Measurements from ENCODE around the gene CHRM4.
"Not testable (repeated sequence)": the region's sequence is repeated elsewhere in the genome, so short reads cannot be mapped to it uniquely, and the experiment has no call there.

CHRM4 gene

GRCh38 chr11:46376258-46377050 lies 15.1 kb downstream of the CHRM4 start:
- TF ChIP-seq, protein P1, sequence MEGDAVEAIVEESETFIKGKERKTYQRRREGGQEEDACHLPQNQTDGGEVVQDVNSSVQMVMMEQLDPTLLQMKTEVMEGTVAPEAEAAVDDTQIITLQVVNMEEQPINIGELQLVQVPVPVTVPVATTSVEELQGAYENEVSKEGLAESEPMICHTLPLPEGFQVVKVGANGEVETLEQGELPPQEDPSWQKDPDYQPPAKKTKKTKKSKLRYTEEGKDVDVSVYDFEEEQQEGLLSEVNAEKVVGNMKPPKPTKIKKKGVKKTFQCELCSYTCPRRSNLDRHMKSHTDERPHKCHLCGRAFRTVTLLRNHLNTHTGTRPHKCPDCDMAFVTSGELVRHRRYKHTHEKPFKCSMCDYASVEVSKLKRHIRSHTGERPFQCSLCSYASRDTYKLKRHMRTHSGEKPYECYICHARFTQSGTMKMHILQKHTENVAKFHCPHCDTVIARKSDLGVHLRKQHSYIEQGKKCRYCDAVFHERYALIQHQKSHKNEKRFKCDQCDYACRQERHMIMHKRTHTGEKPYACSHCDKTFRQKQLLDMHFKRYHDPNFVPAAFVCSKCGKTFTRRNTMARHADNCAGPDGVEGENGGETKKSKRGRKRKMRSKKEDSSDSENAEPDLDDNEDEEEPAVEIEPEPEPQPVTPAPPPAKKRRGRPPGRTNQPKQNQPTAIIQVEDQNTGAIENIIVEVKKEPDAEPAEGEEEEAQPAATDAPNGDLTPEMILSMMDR (conservative IDR thresholded peaks at IDR 0.05; ENCODE audit: low read length), result no peak
- no peak overlapping the region for H3K4me3 ChIP-seq (ENCODE audit: low read length)
- DNase-seq (ENCODE audit: low read depth), result no peak

- no peak overlapping the region for H3K4me3 ChIP-seq (ENCODE audit: low read length)
- TF ChIP-seq, protein P1 (conservative IDR thresholded peaks at IDR 0.05; ENCODE audit: low read length), result no peak
- no peak for DNase-seq (ENCODE audit: low read depth)
These were observed 16.0 kb downstream of the CHRM4 start for GRCh38 chr11:46375392-46376101.

DNA sequence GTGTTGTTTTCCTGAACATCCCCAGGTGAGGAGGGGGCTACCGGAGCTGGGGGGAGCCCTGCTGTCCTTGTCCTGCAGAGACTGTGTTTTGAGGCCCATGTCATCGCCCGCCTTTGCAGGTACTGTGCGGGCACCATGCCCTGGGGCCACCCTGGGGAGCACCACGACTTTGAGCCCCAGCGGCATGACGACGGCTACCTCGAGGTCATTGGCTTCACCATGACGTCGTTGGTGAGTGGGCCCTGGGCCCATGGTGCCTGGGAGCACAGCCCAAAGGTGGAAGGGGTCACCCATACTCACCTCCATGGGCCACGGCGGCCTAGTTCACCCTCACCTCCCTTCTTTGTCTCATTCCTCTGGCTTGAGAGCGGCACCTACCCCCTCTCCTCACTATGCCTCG lies 16.8 kb downstream of the CHRM4 start:
- H3K4me3 ChIP-seq (ENCODE audit: low read length), result no peak overlapping the region
- no peak for DNase-seq (ENCODE audit: low read depth)
- TF ChIP-seq, protein P1 (conservative IDR thresholded peaks at IDR 0.05; ENCODE audit: low read length), result no peak

DNA sequence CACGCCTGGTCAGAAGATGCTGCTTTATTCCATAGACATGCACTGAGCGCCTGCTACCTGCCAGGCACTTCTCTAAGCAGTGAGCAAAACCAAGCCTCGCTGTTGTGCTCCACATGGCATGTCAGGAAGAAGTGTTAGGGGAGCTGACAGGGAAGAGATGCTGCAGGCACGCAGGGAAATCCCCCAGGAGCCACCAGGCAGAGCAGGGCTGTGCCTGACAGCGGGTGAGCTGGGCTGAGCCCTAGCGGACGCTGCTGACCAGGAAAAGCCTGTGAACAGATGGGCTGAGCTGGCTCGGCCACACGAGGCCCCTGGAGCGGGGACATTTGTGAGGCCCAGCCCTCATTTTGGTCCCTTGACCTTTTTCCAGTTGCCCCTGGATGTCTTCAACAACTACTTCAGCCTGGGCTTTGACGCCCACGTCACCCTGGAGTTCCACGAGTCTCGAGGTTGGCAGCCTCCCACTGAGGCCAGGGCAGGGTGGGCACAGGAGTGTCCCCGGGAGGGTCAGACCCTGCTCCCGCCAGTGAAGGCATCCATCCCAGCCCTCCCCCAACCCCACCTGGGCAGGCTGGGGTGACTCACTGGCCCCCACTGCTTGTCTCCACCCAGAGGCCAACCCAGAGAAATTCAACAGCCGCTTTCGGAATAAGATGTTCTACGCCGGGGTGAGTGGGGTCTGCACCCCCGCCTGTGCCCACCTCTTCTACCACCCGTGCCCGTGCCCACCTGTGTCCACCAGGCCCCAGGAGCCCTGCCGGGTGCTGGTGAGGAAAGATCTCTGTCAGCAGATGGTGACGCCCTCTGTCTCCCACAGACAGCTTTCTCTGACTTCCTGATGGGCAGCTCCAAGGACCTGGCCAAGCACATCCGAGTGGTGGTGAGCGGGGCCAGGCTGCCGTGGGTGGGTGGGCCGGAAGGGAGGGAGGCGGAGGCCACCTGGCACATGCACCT lies 17.5 kb downstream of the CHRM4 start:
- DNase-seq (ENCODE audit: low read depth), result no peak
- TF ChIP-seq, protein P1 (conservative IDR thresholded peaks at IDR 0.05; ENCODE audit: low read length), result no peak
- no peak overlapping the region for H3K4me3 ChIP-seq (ENCODE audit: low read length)

- not testable (repeated sequence) for DNase-seq (ENCODE audit: low read depth); H3K4me3 ChIP-seq (ENCODE audit: low read length)
These were observed 19.1 kb downstream of the CHRM4 start for GRCh38 chr11:46372501-46372900.

DNA sequence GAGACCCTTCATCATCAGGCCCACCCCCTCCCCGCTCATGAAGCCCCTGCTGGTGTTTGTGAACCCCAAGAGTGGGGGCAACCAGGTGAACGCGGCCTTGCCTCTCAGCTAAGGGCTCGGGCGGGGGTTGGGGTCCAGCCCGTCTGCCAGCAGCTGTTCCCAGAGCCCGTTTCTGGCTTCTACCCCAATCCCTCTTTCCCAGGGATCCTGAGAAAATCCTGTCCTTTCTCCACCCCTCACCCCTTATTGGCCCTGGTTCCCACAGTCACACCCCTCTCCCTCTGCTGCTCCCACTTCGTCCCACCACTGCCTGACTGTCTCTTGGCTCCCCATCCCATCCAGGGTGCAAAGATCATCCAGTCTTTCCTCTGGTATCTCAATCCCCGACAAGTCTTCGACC lies 19.5 kb downstream of the CHRM4 start:
- H3K4me3 ChIP-seq (ENCODE audit: low read length), result no peak overlapping the region

DNA sequence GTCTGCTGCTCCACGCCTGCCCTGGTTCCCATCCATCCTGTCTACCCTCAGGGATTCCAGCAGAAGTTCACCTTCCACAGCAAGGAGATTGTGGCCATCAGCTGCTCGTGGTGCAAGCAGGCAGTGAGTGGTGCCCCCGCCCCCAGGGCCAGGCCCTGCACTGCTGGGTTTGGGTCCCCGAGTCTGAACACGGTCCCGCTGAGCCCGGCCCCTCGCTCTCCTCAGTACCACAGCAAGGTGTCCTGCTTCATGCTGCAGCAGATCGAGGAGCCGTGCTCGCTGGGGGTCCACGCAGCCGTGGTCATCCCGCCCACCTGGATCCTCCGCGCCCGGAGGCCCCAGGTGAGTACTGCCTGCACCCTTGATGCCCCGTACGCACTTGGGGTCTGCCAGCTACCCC lies 20.3 kb downstream of the CHRM4 start:
- DNase-seq (ENCODE audit: low read depth), result not testable (repeated sequence)

More for the DNA sequence above, 19.5 kb downstream of the CHRM4 start:
- TF ChIP-seq, protein P1 (conservative IDR thresholded peaks at IDR 0.05; ENCODE audit: low read length), result no peak
- DNase-seq (ENCODE audit: low read depth), result no peak

More for the DNA sequence above, 20.3 kb downstream of the CHRM4 start:
- H3K4me3 ChIP-seq (ENCODE audit: low read length), result not testable (repeated sequence)
